Endometrial microvascular endothelial cells (primary cell): ENCODE results near the gene CRX. TPM values are rescaled to one million over a fixed set of nuclear protein-coding genes. Genes with fewer than 3 reads are reported as not detected.

Experiments
- total RNA-seq: library from RNA; depleted of rRNA; stranded (reverse); fragments of >200 nt; gene quantifications from one replicate; pipeline ENCODE4 v1.2.3, GENCODE V29; 2015; ENCODE audit errors: inconsistent ontology term

Gene CRX
- total RNA-seq, 1 donor from 2014 or later = not detected

Other genes starting within 250 kb of the CRX start
- gene ZNF541, start 248.8 kb upstream of the CRX start, total RNA-seq = not detected
- gene BICRA, start 212.8 kb upstream of the CRX start, total RNA-seq = 2.6 TPM
- 205 TPM for gene EHD2, start 108.5 kb upstream of the CRX start, total RNA-seq
- gene NOP53, start 76.4 kb upstream of the CRX start, total RNA-seq = 149 TPM
- 718 TPM for gene SELENOW, start 43.2 kb upstream of the CRX start, total RNA-seq
- not detected for gene TPRX1, start 17.4 kb upstream of the CRX start, total RNA-seq
- gene TPRX2, start 37.3 kb downstream of the CRX start, total RNA-seq = not detected
- gene SULT2A1, start 64.4 kb downstream of the CRX start, total RNA-seq = not detected
- gene BSPH1, start 170.2 kb downstream of the CRX start, total RNA-seq = not detected
- not detected for gene ELSPBP1, start 172.7 kb downstream of the CRX start, total RNA-seq
- gene CABP5, start 222.1 kb downstream of the CRX start, total RNA-seq = not detected